ENCODE data around the gene CEP128.

CEP128 gene

GRCh38 chr14:80944861-80945617 is 3.5 kb upstream of the CEP128 start:
- Mint-ChIP-seq H3K36me3 (peaks cover 6% of the 10 kb centered on the region), H3K27me3 (no peaks in the 10 kb centered on the region), H3K4me3 (no peak overlapping the region), H3K4me1 (peaks cover 29% of the 10 kb centered on the region), H3K9me3 (peaks cover 10% of the 10 kb centered on the region), H3K27ac (no peak overlapping the region)
- CTCF ChIA-PET: interaction anchor here (0.9 kb wide), 1 partner anchor 42 kb away, joined by 3 read pairs; no protein-coding TSS in a partner anchor
- DNase-seq: no peak

- CTCF ChIA-PET: interaction anchor here (0.6 to 2.0 kb wide), 10 partner anchors 11 to 228 kb away, joined by 3 to 11 read pairs (median 4); partner anchors contain the start of gene TSHR
Measured at GRCh38 chr14:80942191-80942600, 658 bp upstream of the CEP128 start.

GRCh38 chr14:80940146-80940545 is 1.4 kb downstream of the CEP128 start:
- Mint-ChIP-seq H3K4me3 (peak overlapping the region; percentile 51), H3K9me3 (peaks cover 3% of the 10 kb centered on the region), H3K27ac (peak overlapping the region; percentile 58), H3K27me3 (no peaks in the 10 kb centered on the region), H3K36me3 (peaks cover 6% of the 10 kb centered on the region), H3K4me1 (peaks cover 45% of the 10 kb centered on the region)
- no peak for DNase-seq
- CTCF ChIA-PET: interaction anchor here (0.6 kb wide), 1 partner anchor 332 kb away, joined by 3 read pairs; no protein-coding TSS in a partner anchor

More at GRCh38 chr14:80942191-80942600, 658 bp upstream of the CEP128 start:
- no peak for DNase-seq
- no peaks in the 10 kb centered on the region for H3K27me3 Mint-ChIP-seq
- peaks cover 4% of the 10 kb centered on the region for H3K36me3 Mint-ChIP-seq
- peaks cover 38% of the 10 kb centered on the region for H3K4me1 Mint-ChIP-seq
- peak overlapping the region; percentile 84 for H3K4me3 Mint-ChIP-seq
- H3K27ac Mint-ChIP-seq: peak overlapping the region; percentile 92
- peaks cover 10% of the 10 kb centered on the region for H3K9me3 Mint-ChIP-seq

- peaks cover 49% of the 10 kb centered on the region for H3K36me3 Mint-ChIP-seq
- no peaks in the 10 kb centered on the region for H3K27me3 Mint-ChIP-seq
- H3K27ac Mint-ChIP-seq: no peak overlapping the region
- H3K4me1 Mint-ChIP-seq: peaks cover 64% of the 10 kb centered on the region
- no peak for DNase-seq
- H3K9me3 Mint-ChIP-seq: peaks cover 6% of the 10 kb centered on the region
- CTCF ChIA-PET: interaction anchor here (0.5 to 1.7 kb wide), 3 partner anchors 16 to 54 kb away, joined by 3 to 6 read pairs (median 4); no protein-coding TSS in a partner anchor
- no peak overlapping the region for H3K4me3 Mint-ChIP-seq
Measured at GRCh38 chr14:80933686-80934085, 7.9 kb downstream of the CEP128 start.

- CTCF ChIA-PET: interaction anchor here (0.6 to 1.7 kb wide), 3 partner anchors 24 to 54 kb away, joined by 3 to 6 read pairs (median 3); no protein-coding TSS in a partner anchor
- Mint-ChIP-seq H3K36me3 (peaks cover 53% of the 10 kb centered on the region), H3K9me3 (peaks cover 8% of the 10 kb centered on the region), H3K27ac (peak overlapping the region; percentile 53), H3K4me3 (no peak overlapping the region), H3K4me1 (peaks cover 64% of the 10 kb centered on the region), H3K27me3 (no peaks in the 10 kb centered on the region)
- no peak for DNase-seq
Measured at GRCh38 chr14:80933282-80933681, 8.3 kb downstream of the CEP128 start.

GRCh38 chr14:80930836-80931389 is 10.6 kb downstream of the CEP128 start:
- peaks cover 9% of the 10 kb centered on the region for H3K9me3 Mint-ChIP-seq
- H3K4me1 Mint-ChIP-seq: peaks cover 79% of the 10 kb centered on the region
- H3K4me3 Mint-ChIP-seq: peak overlapping the region; percentile 49
- peak; percentile 74 for DNase-seq
- CTCF ChIA-PET: interaction anchor here (0.8 to 1.6 kb wide), 4 partner anchors 11 to 235 kb away, joined by 4 to 6 read pairs (median 4); partner anchors contain the start of gene CEP128
- peak overlapping the region; percentile 96 for H3K27ac Mint-ChIP-seq
- no peaks in the 10 kb centered on the region for H3K27me3 Mint-ChIP-seq
- H3K36me3 Mint-ChIP-seq: peaks cover 64% of the 10 kb centered on the region

GRCh38 chr14:80930095-80930494 is 11.4 kb downstream of the CEP128 start:
- peak overlapping the region; percentile 96 for H3K27ac Mint-ChIP-seq

GRCh38 chr14:80927083-80927989 is 14.2 kb downstream of the CEP128 start:
- H3K27me3 Mint-ChIP-seq: no peaks in the 10 kb centered on the region
- no peak for DNase-seq
- peaks cover 67% of the 10 kb centered on the region for H3K4me1 Mint-ChIP-seq
- H3K27ac Mint-ChIP-seq: no peak overlapping the region
- CTCF ChIA-PET: interaction anchor here (1.8 kb wide), 1 partner anchor 49 kb away, joined by 4 read pairs; no protein-coding TSS in a partner anchor
- no peak overlapping the region for H3K4me3 Mint-ChIP-seq
- peaks cover 70% of the 10 kb centered on the region for H3K36me3 Mint-ChIP-seq
- H3K9me3 Mint-ChIP-seq: peaks cover 14% of the 10 kb centered on the region

More at GRCh38 chr14:80930095-80930494, 11.4 kb downstream of the CEP128 start:
- CTCF ChIA-PET: interaction anchor here (1.3 to 1.6 kb wide), 2 partner anchors 47 to 57 kb away, joined by 4 to 6 read pairs; no protein-coding TSS in a partner anchor
- Mint-ChIP-seq H3K4me3 (peak overlapping the region; percentile 49), H3K27me3 (no peaks in the 10 kb centered on the region), H3K4me1 (peaks cover 84% of the 10 kb centered on the region), H3K9me3 (peaks cover 14% of the 10 kb centered on the region), H3K36me3 (peaks cover 68% of the 10 kb centered on the region)
- no peak for DNase-seq

GRCh38 chr14:80926397-80927082 is 15.0 kb downstream of the CEP128 start:
- peaks cover 14% of the 10 kb centered on the region for H3K9me3 Mint-ChIP-seq
- H3K36me3 Mint-ChIP-seq: peaks cover 66% of the 10 kb centered on the region
- no peak for DNase-seq
- no peak overlapping the region for H3K4me3 Mint-ChIP-seq
- H3K27ac Mint-ChIP-seq: no peak overlapping the region
- H3K4me1 Mint-ChIP-seq: peaks cover 59% of the 10 kb centered on the region
- no peaks in the 10 kb centered on the region for H3K27me3 Mint-ChIP-seq
- CTCF ChIA-PET: interaction anchor here (1.8 kb wide), 1 partner anchor 50 kb away, joined by 4 read pairs; no protein-coding TSS in a partner anchor

GRCh38 chr14:80924365-80925103 is 17.0 kb downstream of the CEP128 start:
- Mint-ChIP-seq H3K27ac (no peak overlapping the region), H3K36me3 (peaks cover 57% of the 10 kb centered on the region), H3K27me3 (no peaks in the 10 kb centered on the region), H3K4me3 (no peak overlapping the region), H3K4me1 (peaks cover 39% of the 10 kb centered on the region), H3K9me3 (peaks cover 13% of the 10 kb centered on the region)
- no peak for DNase-seq
- CTCF ChIA-PET: interaction anchor here (1.2 to 1.5 kb wide), 3 partner anchors 11 to 63 kb away, joined by 3 to 4 read pairs (median 3); no protein-coding TSS in a partner anchor

GRCh38 chr14:80923368-80923767 is 18.2 kb downstream of the CEP128 start:
- no peak overlapping the region for H3K4me3 Mint-ChIP-seq
- H3K36me3 Mint-ChIP-seq: peaks cover 46% of the 10 kb centered on the region
- CTCF ChIA-PET: interaction anchor here (1.5 kb wide), 1 partner anchor 64 kb away, joined by 4 read pairs; no protein-coding TSS in a partner anchor
- no peaks in the 10 kb centered on the region for H3K27me3 Mint-ChIP-seq
- peaks cover 12% of the 10 kb centered on the region for H3K9me3 Mint-ChIP-seq
- DNase-seq: no peak
- H3K27ac Mint-ChIP-seq: no peak overlapping the region
- H3K4me1 Mint-ChIP-seq: peaks cover 31% of the 10 kb centered on the region

GRCh38 chr14:80919622-80920021 is 21.9 kb downstream of the CEP128 start:
- peaks cover 37% of the 10 kb centered on the region for H3K36me3 Mint-ChIP-seq
- DNase-seq: no peak
- H3K9me3 Mint-ChIP-seq: peaks cover under 1% of the 10 kb centered on the region
- H3K27ac Mint-ChIP-seq: no peak overlapping the region
- H3K4me3 Mint-ChIP-seq: no peak overlapping the region
- peaks cover 6% of the 10 kb centered on the region for H3K4me1 Mint-ChIP-seq
- CTCF ChIA-PET: no interaction called here
- no peaks in the 10 kb centered on the region for H3K27me3 Mint-ChIP-seq

Measured in activated naive CD4-positive, alpha-beta T cell treated with anti-CD3 and anti-CD28 coated beads, Interleukin-2, amount 10 ng/mL, durations not matched to agents 7 days and 5 days (primary cell).